ENCODE measurements around the gene SPIB.

- TF ChIP-seq CTCF (IDR thresholded peaks at IDR 0.05), result no peak
- no peak for TF ChIP-seq POLR2A (IDR thresholded peaks at IDR 0.05)
These were observed 48.8 kb downstream of the SPIB start for GRCh38 chr19:50467566-50467965.

All from heart left ventricle (tissue), 13 donors.